HG03064 (cell line): Measurements from ENCODE around the gene EFCAB8.

Experiments used
- ATAC-seq: cut with Tn5 transposase; IDR thresholded peaks from one replicate; pipeline ENCODE4 v1.9.1; 2021; ENCODE audit warnings: low read depth; ENCODE audit not compliant: unreplicated experiment

EFCAB8 gene

DNA sequence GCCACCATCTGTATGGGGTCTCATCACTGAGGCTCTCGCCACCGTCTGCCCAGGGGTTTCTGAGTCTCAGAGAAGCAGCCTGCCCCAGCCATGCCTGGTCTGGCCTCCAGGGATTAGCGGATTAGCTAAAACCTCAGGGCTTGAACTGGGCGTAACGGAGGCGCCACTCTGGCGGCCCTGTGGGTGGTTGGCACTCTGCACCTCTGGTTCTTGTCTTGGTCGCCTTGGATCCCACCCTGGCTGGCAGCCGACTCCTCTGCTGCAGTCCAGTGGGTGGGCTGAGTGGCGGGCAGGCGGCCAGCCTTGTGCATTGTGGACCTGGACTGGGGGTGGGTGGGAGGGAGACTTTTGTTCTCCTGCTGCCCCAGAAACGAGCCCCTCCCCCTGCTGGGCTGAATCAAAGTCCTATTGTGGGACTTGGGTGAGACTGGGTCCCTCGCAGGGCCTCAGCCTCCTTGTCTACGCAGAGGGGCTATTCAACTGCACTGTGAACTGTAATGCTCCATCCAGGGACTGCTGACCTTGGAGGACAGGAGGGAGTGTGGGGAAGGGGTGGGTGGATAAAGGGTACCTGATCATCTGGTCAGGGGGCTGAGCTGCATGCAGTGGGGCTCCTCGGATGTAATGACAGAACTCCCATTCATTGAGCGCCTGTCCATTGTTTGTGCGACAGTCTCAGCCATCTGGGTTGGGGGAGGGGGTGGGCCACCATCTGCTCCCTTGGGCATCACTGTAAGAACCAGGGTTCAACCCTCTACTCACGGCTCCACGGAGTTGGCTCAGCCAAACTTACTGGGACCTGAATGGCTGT lies 121.6 kb downstream of the EFCAB8 start:
- no peak for ATAC-seq

DNA sequence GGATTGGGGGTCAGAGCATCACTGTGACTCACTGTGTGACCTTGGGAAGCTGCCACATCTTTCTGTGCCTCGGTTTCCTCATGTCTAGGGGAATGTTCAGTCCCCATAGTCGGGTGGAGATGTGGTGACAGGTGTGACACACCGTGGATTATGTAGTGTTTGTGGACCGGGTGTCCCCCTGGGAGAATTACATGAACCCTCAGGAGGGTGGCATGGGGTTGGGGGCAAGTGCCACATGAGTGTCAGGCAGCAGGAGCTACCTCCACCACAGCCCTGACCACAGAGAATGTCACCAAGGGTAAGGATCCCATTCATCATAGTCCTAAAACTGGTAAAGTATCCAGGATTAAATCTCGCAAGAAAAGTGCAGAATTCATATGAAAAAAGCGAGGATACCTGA lies 122.3 kb downstream of the EFCAB8 start:
- ATAC-seq = no peak

GRCh38 chr20:32982617-32983458 lies 124.1 kb downstream of the EFCAB8 start:
- no peak for ATAC-seq

- ATAC-seq = no peak
These were observed 124.9 kb downstream of the EFCAB8 start for GRCh38 chr20:32983459-32984112.

DNA sequence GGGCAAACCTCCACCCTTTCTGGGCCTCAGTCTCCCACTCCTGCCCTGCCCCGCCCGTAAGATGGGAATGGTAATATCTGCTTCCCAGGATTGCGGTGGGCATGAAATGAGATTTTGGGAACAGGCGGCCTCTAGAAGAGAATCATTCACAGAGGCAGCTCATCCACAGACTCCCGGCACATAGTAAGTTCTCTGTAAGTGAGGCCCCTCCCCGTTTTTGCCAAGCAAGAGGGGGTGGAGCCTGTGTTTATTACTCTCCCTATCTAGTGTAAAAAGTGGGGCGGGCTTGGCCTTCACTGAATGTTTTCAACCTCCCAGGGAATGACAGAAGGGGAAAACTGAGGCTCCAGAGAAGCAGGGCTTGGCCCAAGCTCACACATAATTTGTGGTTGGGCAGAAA lies 125.5 kb downstream of the EFCAB8 start:
- no peak for ATAC-seq

- no peak for ATAC-seq
These were observed 126.1 kb downstream of the EFCAB8 start for GRCh38 chr20:32984631-32985354.

GRCh38 chr20:32985596-32985995 lies 126.9 kb downstream of the EFCAB8 start:
- no peak for ATAC-seq

- ATAC-seq = no peak
These were observed 127.7 kb downstream of the EFCAB8 start for GRCh38 chr20:32986331-32986966.

- no peak for ATAC-seq
These were observed 128.5 kb downstream of the EFCAB8 start for GRCh38 chr20:32987044-32987825.

GRCh38 chr20:32988008-32988407 lies 129.3 kb downstream of the EFCAB8 start:
- no peak for ATAC-seq

GRCh38 chr20:32989507-32990283 lies 131.0 kb downstream of the EFCAB8 start:
- no peak for ATAC-seq

DNA sequence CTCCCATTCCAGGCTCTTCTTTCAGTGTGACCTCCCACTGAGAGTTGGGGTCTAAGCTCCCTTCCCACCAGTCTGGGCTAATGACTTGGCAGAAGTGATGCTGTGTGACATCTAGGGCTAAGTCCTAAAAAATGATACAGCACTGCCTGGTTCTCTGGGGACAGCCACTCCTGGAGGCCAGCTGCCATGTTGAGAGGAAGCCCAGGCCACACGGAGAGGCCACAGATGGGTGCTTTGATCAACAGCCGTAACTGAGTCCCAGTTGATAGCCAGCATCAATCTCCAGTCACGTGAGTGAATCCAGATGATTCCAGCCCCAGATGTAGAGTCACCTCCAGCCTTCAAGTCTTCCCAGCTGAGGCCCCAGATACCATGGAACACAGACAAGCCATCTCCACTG lies 131.7 kb downstream of the EFCAB8 start:
- ATAC-seq = no peak

DNA sequence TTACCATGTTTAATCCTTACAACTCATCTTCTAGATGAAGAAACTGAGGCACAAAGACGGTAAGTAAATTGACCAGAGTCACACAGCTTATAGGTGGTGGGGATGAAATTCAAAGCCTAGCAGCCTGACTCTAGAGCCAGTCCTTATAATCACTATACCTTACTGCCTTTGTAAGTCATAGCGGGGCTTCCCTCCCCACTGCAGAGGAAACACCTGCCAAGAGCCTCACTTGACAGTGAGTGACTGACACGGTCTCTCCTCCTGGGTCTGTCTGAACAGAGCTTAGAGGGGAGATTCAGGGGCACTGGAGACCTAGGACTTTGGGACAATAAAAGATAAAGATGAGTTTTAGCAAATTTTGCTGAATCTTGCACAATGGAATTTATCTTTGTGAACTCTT lies 132.7 kb downstream of the EFCAB8 start:
- no peak for ATAC-seq

- ATAC-seq = no peak
These were observed 133.3 kb downstream of the EFCAB8 start for GRCh38 chr20:32991792-32992641.

DNA sequence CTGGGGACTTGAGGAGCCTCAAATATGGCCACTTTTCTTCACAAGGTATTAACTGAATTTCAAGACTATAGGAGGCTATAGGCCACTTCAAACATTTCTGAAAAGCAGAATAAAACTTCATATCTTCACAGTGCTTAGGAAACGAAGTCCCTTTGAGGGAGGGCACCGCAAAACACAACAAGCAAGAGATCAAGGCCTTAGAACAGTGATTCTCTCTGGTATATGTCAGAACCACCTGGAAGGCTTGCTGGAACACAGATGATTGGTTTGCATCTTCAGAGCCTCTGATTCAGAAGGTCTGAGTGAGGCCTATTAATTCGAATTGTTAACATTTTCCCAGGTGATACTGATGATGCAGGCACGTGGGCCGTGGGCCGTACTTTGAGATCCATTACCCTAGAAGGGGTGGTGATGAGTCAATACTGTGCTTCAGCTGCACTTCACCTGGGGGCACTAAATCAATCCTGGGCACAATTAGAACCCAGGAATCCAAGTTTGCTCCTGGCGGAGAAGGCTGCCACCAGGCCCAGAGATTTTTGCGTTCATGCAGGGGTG lies 134.8 kb downstream of the EFCAB8 start:
- no peak for ATAC-seq

GRCh38 chr20:32995802-32996201 lies 137.1 kb downstream of the EFCAB8 start:
- ATAC-seq = no peak

DNA sequence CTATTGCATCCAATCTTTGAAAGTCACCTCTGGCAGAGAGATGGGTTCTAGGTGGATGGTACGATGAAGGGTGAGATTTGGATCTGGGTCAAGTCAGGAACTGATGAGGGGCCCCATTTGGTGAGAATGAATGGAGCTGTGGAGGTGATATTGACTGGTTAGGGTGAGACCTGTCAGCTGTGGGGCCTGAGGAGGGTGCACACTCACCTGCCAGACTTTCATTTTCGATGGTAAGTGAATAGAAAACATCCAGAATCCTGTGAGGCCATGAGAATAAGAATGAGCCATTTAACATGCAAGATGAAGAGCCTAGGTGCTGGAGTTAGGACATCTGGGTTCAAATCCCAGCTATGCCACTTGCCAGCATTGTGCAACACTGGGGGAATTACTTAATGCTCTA lies 138.7 kb downstream of the EFCAB8 start:
- no peak for ATAC-seq
